ENCODE results near the gene CDC16.

Gene CDC16

DNA sequence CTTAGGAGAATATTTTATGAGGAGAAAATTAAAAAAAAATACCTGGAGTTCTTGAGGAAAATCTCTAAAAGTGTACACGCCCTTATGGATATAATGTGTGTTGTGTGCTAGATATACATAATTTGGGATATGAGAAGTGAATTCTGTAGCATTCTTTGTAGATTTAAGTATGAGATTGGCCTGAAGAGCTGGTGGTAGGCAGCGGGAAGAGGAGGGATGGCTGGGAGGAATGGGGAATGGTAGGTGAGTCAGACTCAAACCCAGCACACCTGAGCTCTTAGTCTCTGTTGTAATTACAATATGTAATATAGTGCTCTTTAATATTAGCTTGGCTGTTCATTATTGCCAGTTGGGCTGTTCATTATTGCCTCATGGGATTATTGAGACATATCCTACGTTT is 86.6 kb downstream of the CDC16 start:
- DNase-seq: no peak
- intact Hi-C loops (cut with DNase I): no loop called here

All from posterior cingulate gyrus (tissue), 11 donors.